HG03135 (cell line): Measurements from ENCODE around the gene NCOA5.

ENCODE experiments used
- ATAC-seq: cut with Tn5 transposase; IDR thresholded peaks from one replicate; pipeline ENCODE4 v1.9.1; 2021; ENCODE audit warnings: mild to moderate bottlenecking, moderate library complexity; ENCODE audit not compliant: unreplicated experiment

NCOA5 gene

GRCh38 chr20:46089417-46090388, at the start of gene NCOA5:
NCOA5 (minus strand) TSS chr20:46089962; CDS start chr20:46079424, 10,538 bp downstream.
- peak; percentile 76 for ATAC-seq

DNA sequence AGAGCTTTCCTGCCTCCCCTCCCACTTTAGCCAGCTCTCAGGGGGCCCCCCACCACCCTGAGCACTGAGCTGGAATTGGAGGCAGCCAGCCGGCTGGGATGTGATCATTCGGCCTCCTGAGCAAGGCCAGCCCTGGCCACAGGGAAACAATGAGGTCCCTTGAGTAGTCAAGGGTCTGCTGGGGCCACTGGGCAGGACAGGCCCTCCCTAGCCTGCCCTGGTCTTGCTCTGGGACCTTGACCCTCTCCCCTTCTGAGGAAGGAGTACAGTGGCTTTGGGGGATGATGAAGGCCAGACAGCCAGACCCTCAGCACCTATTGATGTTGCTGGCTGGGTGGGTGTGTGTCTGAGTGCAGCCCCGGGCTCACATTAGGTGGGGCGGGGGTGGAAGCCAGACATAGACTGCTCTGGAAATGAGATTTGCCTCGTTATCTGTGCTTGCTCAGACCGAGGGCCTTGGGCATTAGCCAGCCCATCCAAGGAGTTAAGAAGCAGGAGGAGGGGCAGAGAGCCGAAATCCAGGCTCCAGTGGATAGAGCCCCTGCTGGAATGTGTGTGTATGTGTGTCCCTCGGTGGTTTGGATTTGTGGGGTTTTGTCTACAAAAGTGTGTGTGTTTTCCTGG, 49.6 kb upstream of the NCOA5 start:
- ATAC-seq, result no peak

DNA sequence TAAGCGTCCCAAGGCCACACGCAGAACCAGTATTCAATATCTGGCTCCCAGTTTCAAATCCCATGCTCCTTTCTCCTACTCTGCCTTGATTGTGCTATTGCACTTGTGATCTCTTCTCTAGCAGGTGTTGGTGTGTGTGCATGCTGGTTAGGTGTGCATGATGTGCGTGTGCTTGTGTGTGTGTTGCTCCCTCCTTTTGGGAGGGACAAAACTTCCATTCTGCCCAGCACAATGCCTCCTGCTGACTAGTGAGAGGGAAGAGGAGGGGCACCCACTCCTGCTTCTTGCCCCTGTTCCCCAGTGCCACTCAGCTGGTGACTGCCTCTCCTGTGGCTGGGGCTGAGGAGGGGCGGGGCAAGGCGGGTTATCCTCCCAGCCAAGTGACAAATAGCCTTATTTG, 48.1 kb upstream of the NCOA5 start:
- ATAC-seq, result no peak

GRCh38 chr20:46135856-46136633, 46.3 kb upstream of the NCOA5 start:
- no peak for ATAC-seq

DNA sequence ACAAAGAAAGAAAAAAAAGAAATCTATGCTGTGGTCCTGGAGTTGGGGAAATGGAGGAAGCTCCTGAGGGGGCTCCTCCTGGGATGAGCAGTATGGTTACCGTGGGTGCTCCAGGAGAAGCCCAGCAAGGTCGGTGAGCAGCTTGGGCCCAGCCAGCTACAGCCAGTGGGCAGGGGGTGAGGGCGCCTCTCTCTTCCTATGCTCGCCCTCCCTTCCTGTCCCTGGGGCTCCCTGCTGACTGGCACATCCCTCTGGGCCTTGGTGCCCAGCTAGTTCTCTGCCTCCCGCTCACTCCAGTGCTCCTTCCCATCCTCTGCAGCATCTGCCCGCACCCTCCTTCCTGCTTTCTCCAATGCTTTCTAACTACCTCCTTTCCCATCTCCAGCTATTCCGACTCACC, 45.0 kb upstream of the NCOA5 start:
- ATAC-seq, result no peak

- no peak for ATAC-seq
These were observed 44.3 kb upstream of the NCOA5 start for GRCh38 chr20:46133886-46134654.

DNA sequence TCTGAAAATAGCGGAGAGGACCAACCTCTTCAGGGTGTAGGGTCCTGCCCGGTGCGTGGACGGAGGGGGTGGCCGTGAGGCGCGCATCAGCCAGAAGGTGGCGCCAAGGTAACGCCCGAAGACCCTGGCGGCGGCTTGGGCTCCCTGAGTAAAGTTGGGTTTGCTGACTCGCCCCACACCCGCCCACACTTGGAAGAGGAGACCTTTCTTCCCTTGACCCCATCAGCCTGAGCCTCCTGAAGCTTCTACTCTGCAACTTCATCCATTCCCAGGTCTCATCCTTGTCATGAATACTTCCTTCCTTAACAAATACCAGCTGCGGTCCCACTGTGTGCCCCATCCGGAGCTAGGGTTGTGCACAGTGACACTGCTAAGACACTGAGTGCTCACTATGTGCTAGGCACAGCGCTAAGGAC, 43.0 kb upstream of the NCOA5 start:
- no peak for ATAC-seq

DNA sequence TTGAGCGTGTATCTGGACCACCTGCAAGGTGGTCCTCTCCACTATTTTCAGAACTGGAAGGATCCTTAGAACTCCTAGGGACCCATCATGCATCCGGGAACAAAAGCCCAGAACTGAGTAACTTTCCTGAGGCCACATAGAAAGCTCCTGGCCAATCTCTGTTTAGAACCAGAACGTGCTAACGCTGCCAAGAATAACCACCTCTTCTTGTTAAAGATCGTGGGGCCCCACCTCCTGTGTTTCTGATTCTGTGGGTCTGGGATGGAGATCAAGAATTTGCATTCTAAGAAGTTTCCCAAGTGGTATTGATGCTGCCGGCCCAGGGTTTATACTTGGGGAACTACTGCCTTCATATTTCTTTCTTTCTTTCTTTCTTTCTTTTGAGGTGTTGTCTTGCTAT, 41.6 kb upstream of the NCOA5 start:
- ATAC-seq, result no peak

DNA sequence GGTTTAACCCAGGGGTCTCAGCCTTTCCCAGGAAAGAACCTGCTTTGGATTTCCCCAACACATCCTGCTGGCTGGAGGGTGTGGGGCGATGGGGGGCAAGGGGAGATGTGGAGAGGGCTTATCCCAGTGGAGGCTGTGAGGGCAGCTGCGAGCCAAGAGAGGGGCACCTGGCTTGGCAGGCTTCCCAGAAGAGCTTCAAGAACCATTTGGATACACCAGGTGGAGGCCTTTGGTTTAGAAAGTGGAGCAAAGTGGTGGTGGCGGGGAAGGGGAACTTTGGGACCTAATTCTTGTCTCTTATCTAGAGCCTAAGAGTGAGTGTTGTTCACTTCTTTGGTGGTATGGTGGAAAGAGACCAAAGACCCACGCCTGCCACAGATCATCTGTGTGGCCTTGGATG, 40.8 kb upstream of the NCOA5 start:
- ATAC-seq, result no peak

- ATAC-seq, result no peak
These were observed 40.3 kb upstream of the NCOA5 start for GRCh38 chr20:46129955-46130481.

DNA sequence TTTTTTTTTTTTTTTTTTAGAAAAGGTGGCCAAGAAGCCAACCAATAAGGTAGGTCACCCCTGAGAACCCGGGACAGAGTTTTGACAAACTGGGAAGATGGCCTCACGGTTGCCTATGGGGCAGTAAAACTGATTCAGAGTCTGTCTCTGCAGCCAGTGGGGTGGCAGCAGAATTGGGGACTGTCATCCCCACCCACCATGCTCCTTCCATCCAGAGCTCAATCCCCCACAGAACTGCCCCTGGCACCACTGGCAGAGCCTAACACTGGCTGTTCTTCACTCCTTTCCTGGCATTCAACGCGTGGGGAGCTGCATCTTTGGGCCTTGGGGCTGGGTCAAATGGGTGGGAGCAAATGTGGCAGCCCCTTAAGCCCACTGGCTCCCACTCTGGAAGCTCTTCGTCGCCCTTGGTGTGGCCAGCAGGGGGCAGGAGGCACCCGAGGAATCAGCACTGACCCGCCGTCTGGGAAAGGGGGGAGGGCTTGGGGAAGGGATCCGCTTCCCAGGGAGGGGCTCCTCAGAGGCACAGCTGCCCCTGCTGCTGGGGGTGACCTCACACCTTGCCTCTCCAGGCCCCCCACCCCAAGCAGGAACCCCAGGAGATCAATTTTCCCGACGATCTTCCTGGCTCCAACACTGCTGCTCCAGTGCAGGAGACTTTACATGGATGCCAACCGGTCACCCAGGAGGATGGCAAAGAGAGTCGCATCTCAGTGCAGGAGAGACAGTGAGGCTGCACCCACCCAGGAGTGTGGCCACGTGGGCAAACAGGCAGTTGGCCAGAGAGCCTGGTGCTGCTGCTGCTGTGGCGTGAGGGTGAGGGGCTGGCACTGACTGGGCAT, 38.8 kb upstream of the NCOA5 start:
- no peak for ATAC-seq

DNA sequence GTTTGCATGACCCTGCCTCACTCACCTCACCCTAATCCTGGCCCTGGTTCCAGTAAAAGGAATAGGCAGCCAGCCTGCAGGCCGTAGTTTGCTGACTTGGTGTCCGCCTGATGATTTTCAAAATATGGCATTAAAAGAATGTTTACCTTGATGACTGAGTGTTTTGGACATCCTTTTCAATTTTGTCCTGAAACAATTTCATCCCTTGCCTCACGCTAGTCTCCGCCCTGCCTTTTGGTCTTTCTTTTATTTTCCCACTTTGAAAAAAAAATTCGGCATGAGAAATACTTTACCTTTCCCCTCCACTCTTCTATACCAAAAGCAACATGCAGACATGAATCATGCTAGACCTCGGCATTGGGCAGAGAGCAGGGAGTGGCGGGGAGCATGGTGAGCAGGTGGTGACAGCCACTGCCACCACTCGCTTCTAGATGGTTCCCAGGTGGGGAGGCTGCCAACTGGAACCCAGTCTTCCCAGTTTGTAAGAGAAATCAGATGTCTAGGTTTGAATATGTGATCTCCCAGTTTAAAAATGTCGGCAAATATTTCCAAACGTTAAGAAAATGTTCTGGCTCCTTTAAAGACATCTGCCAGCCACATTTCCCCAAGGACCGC, 37.7 kb upstream of the NCOA5 start:
- ATAC-seq, result no peak

- ATAC-seq, result no peak
These were observed 36.8 kb upstream of the NCOA5 start for GRCh38 chr20:46126440-46127056.

DNA sequence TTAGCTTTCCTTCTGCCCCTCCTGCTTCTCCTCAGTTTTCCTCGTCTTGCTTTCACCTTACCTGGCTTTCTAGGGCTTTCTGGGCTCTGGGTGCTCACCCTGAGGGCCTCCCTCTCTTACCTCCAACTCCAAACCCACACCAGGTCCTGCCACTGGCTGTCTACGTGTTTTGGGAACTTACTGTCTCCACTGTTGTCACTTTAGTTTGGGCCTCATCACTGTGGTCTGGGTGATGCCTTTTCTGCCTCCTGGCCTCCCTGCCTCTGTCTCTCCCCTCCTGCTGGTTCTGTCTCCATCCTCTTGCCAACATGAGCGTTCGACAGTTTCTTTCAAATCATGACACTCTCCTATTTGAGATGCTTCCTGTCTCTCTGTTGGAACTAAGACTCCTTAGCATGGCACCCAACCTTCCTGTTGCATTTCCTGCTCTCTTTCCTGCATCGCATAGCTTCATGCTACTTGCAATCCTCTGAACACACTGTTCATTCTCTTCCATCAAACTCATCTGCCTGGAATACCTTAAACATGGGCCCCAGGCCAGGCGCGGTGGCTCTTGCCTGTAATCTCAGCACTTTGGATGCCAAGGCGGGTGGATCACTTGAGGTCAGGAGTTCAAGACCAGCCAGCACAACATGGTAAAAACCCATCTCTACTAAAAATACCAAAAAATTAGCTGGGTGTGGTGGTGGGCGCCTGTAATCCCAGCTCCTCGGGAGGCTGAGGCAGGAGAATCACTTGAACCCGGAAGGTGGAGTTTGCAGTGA, 33.9 kb upstream of the NCOA5 start:
- ATAC-seq, result no peak

- ATAC-seq, result no peak
These were observed 33.0 kb upstream of the NCOA5 start for GRCh38 chr20:46122516-46123481.

GRCh38 chr20:46122071-46122470, 32.3 kb upstream of the NCOA5 start:
- no peak for ATAC-seq
